Thyroid gland (tissue), 4 donors: ENCODE measurements around the gene SEC31A. TPM values are rescaled to one million over a fixed set of nuclear protein-coding genes. Genes with fewer than 3 reads are reported as not detected.

Source experiments
- DNase-seq, 2 donors: peaks; one replicate each; pipeline ENCODE4 v3.0.0-alpha.2; 2019
- H3K27ac ChIP-seq, 3 donors: fragments of 200-600 bp; sonication (generic); 1 replicate in 2 of 3; 2 replicates in 1 of 3; pipeline ENCODE4 v1.5.1; 2016 to 2019; ENCODE audit warnings: mild to moderate bottlenecking in 1 of 3, moderate library complexity in 1 of 3
- H3K27me3 ChIP-seq: fragments of 200-600 bp; sonication (generic); one replicate; pipeline ENCODE4 v1.5.1; 2019
- H3K36me3 ChIP-seq, 2 donors: fragments of 200-600 bp; sonication (generic); one replicate each; pipeline ENCODE4 v1.5.1; 2016 to 2019
- H3K4me1 ChIP-seq, 2 donors: fragments of 200-600 bp; sonication (generic); one replicate each; pipeline ENCODE4 v1.5.1; 2017 to 2019
- H3K4me3 ChIP-seq, 3 donors: fragments of 200-600 bp; sonication (generic); replicated peaks in 1 of 3; 1 replicate in 2 of 3; 2 replicates in 1 of 3; pipeline ENCODE4 v1.5.1; 2016; ENCODE audit warnings: mild to moderate bottlenecking in 1 of 3
- H3K9me3 ChIP-seq: fragments of 200-600 bp; sonication (generic); one replicate; pipeline ENCODE4 v1.5.1; 2017
- POLR2A ChIP-seq, 2 donors: fragments of 450-650 bp; IDR thresholded peaks; one replicate each; pipeline ENCODE4 v1.6.1; 2017; ENCODE audit warnings: antibody characterized with exemption in 2 of 2, mild to moderate bottlenecking in 2 of 2, moderate library complexity in 1 of 2
- WGBS, 2 donors: methylation state at CpG; one replicate each; pipeline ENCODE4 v1.1.5; 2017; 5-methylcytosine and 5-hydroxymethylcytosine counted together
- intact Hi-C: fragments of 100-400 bp; cut with DNase I; formaldehyde crosslinking; loops from one replicate; pipeline ENCODE4 v1.15.1; 2023
- total RNA-seq, 4 donors: library from RNA; depleted of rRNA; stranded (reverse); fragments of >200 nt; gene quantifications; one replicate each; pipeline ENCODE4 v1.2.3, GENCODE V29; 2016
- TF ChIP-seq, protein P1 (sequence below), 6 experiments: fragments of 200-600 bp in 3 of 6; fragments of 450-650 bp in 3 of 6; sonication (generic) in 3 of 6; IDR thresholded peaks; one replicate each; pipeline ENCODE4 v1.5.1; 2016 to 2019; ENCODE audit warnings: antibody characterized with exemption in 6 of 6, mild to moderate bottlenecking in 2 of 6, inconsistent platforms in 1 of 6, moderate library complexity in 1 of 6

Gene SEC31A
- total RNA-seq, 4 donors from 2014 or later, result 263 to 367 (median 292) TPM

GRCh38 chr4:82900066-82900410 is 9.1 kb upstream of the SEC31A start:
- Histone ChIP-seq H3K4me3 (peak overlapping the region in 2 of 3 donors; percentile 45 to 66), H3K4me1 (peaks cover 9 to 17% of the 10 kb centered on the region in 2 donors), H3K36me3 (peaks cover 0 to 4% of the 10 kb centered on the region in 2 donors), H3K27ac (peak overlapping the region; percentile 82 to 99 (median 98)), H3K27me3 (no peaks in the 10 kb centered on the region), H3K9me3 (no peaks in the 10 kb centered on the region)
- WGBS, 2 donors, result 0 to 1% methylated on average over 14 of the region's 14 CpGs
- TF ChIP-seq, protein P1, sequence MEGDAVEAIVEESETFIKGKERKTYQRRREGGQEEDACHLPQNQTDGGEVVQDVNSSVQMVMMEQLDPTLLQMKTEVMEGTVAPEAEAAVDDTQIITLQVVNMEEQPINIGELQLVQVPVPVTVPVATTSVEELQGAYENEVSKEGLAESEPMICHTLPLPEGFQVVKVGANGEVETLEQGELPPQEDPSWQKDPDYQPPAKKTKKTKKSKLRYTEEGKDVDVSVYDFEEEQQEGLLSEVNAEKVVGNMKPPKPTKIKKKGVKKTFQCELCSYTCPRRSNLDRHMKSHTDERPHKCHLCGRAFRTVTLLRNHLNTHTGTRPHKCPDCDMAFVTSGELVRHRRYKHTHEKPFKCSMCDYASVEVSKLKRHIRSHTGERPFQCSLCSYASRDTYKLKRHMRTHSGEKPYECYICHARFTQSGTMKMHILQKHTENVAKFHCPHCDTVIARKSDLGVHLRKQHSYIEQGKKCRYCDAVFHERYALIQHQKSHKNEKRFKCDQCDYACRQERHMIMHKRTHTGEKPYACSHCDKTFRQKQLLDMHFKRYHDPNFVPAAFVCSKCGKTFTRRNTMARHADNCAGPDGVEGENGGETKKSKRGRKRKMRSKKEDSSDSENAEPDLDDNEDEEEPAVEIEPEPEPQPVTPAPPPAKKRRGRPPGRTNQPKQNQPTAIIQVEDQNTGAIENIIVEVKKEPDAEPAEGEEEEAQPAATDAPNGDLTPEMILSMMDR (IDR thresholded peaks at IDR 0.05), result no peak
- no peak for TF ChIP-seq POLR2A (IDR thresholded peaks at IDR 0.05)
- intact Hi-C loops, result no loop called here
- no peak for DNase-seq

DNA sequence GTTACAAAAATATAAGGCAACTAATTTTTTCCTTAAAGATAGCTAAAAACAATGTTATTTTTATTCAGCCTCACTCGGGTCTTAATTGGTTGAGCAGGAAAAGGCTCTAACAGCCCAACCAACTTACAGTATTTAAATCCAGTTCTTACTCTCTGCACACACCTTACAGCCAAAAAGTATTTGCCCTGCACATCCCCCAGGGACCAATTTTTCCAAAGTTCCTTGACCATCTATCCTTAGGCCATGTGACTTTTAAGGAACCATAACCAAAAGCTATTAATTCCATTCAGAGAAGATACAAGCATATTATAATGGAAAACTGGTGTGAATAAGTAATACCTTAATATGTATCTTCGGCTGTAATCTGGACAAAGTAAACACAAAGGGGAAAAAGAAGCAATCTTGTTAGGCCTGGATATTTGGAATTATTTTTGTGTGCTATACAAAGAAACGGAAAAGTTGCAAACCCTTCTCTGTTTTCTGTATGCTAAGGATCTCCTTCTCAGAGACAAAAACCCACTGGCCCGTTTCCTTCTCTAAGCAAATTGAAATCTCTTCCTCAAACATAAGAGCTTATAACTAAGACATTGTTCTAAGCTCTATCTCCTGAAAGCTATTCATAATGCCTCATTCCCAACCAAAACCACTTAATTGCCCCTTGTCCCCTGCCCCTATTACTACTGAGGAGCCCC is 8.6 kb upstream of the SEC31A start:
- peaks cover 9 to 17% of the 10 kb centered on the region in 2 donors for H3K4me1 ChIP-seq
- DNase-seq, result no peak
- no peaks in the 10 kb centered on the region for H3K9me3 ChIP-seq
- WGBS, 2 donors, result 1 to 3% methylated on average over 4 of the region's 4 CpGs
- TF ChIP-seq, protein P1 (IDR thresholded peaks at IDR 0.05), result no peak
- no peak for TF ChIP-seq POLR2A (IDR thresholded peaks at IDR 0.05)
- intact Hi-C loops, result no loop called here
- H3K4me3 ChIP-seq, result peak overlapping the region in 2 of 3 donors; percentile 45 to 66
- peaks cover 0 to 4% of the 10 kb centered on the region in 2 donors for H3K36me3 ChIP-seq
- H3K27me3 ChIP-seq, result no peaks in the 10 kb centered on the region
- H3K27ac ChIP-seq, result peak overlapping the region; percentile 82 to 99 (median 98)

GRCh38 chr4:82898322-82899243 is 7.6 kb upstream of the SEC31A start:
- TF ChIP-seq, protein P1 (IDR thresholded peaks at IDR 0.05), result peak in 4 of 6 experiments; percentile 6 to 39 (median 32)
- no peak for TF ChIP-seq POLR2A (IDR thresholded peaks at IDR 0.05)
- peak; percentile 46 to 56 for DNase-seq
- H3K36me3 ChIP-seq, result peaks cover 8 to 11% of the 10 kb centered on the region in 2 donors
- 36% methylated on average over 7 of the region's 7 CpGs for WGBS, 2 donors
- no peaks in the 10 kb centered on the region for H3K27me3 ChIP-seq
- no peaks in the 10 kb centered on the region for H3K9me3 ChIP-seq
- intact Hi-C loops, result no loop called here
- H3K4me1 ChIP-seq, result peaks cover 9 to 17% of the 10 kb centered on the region in 2 donors
- H3K27ac ChIP-seq, result peak overlapping the region; percentile 82 to 99 (median 98)
- peak overlapping the region in 2 of 3 donors; percentile 20 to 45 for H3K4me3 ChIP-seq

GRCh38 chr4:82896755-82897154 is 5.8 kb upstream of the SEC31A start:
- H3K27ac ChIP-seq, result peak overlapping the region in 2 of 3 donors; percentile 37 to 99
- TF ChIP-seq POLR2A (IDR thresholded peaks at IDR 0.05), result no peak
- TF ChIP-seq, protein P1 (IDR thresholded peaks at IDR 0.05), result no peak
- H3K9me3 ChIP-seq, result no peaks in the 10 kb centered on the region
- no peak for DNase-seq
- 84 to 90% methylated on average over 1 of the region's 1 CpG for WGBS, 2 donors
- H3K27me3 ChIP-seq, result no peaks in the 10 kb centered on the region
- intact Hi-C loops, result no loop called here
- peaks cover 11 to 15% of the 10 kb centered on the region in 2 donors for H3K36me3 ChIP-seq
- H3K4me1 ChIP-seq, result peaks cover 9 to 17% of the 10 kb centered on the region in 2 donors
- H3K4me3 ChIP-seq, result no peak overlapping the region
